GM19239 (cell line): ENCODE data around the gene RAB20.

Source experiments
- DNase-seq: peaks from one replicate; pipeline ENCODE4 v3.0.0; 2011; ENCODE audit warnings: low spot score; ENCODE audit not compliant: insufficient read length
- FAIRE-seq: peaks from 2 replicates; lab custom pipeline; 2011; peaks lifted over from hg19 to GRCh38; lab: Jason Lieb, UNC

The RAB20 gene

DNA sequence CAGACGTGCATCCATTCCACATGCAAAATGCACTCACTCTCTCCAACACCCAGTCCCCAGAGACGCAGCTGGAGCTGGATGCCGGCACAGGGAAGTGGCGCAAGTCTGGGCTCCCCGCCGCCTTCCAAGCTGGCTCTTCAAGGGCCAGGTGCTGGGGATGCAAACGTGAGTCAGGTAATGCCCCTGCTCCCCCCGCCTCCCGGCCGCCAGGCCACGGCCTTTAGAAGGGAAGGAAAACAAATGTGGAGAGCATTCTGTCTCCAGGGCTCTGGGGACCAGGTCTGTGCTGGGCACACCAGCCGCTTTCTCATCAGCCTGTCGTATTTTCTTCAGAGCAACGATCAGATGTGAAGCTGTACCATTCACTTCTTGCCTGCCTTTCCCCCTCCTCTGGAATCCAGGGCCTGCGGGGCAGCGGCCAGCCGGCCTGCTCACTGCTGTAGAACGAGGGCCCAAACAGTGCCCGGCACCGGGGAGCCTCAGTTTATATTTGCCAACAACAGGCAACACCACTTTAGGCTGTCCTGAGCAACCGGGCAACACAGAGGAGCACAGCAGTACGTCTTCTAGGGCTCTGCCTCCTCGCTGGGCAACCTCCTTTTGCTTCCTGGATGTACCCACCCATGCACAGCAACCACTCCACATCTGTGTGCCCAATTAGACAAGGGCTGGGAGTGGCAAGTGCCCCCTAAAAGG is 3.8 kb downstream of the RAB20 start:
- FAIRE-seq, result no peak

DNA sequence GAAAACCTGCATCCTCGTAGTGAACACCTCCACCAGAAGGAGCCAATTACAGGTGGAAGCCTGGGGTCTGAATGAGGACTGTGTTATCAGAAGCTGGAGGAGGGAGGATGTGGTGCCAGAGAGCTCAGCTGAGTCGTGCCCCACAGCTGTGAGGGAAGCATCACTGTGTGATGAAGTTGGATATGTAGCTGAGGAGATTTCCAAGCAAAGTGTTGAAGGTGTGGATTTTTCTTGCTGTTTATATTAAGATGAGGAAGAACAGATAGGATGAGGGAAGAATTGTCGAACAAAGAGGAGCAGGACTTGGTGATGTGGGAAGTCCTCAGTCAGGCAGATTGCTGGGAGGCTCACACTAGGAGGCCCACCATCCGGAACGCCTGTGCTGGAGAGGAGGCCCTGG is 4.4 kb downstream of the RAB20 start:
- FAIRE-seq (no peak), DNase-seq (no peak)

More for the DNA sequence above, 3.8 kb downstream of the RAB20 start:
- DNase-seq, result no peak

DNA sequence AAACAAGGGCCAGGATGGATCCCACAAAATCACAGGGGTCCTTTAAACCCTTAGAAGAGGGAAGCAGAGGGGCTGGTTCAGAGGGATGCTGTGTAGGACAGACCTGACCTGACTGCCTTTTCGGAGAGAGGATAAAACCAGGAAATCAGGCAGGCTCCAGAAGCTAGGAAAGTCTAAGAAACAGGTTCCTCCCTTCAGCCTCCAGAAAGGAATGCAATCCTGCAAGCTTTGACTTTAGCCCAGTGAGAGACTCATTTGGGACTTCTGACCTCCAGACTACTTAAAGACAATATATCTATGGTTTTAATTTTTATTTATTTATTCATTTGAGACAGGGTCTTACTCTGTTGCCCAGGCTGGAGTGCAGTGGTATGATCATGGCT is 5.3 kb downstream of the RAB20 start:
- FAIRE-seq (no peak), DNase-seq (no peak)

DNA sequence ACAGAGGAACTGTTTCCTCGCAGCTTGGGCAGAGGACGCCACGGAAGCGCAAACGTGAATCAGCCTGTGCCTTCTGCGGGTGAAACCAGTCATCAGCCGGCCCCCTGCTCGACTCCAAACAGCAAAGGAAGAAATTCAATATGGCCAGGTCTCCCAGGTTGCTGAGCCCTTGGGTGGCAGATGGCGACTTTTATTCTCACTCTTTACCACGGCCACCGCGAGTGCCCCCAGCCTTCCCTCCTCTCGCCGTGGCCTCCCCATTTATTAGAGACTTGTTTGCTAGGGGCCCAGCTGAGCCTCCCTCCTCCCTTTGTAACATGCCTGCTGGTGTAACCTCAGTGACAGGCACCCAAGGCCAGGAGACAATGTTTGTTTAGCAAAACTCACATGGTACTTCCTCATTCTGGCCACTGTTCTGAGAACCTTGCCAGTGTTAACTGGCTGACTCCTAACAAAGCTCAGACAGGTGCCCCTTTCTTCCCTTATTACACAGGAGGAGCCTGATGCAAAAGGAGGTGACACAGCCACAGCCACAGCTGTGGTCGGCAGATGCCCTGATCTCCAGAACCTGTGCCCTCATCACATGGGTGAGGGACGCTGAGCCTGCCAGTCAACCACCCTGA is 5.8 kb downstream of the RAB20 start:
- FAIRE-seq (no peak), DNase-seq (no peak)

DNA sequence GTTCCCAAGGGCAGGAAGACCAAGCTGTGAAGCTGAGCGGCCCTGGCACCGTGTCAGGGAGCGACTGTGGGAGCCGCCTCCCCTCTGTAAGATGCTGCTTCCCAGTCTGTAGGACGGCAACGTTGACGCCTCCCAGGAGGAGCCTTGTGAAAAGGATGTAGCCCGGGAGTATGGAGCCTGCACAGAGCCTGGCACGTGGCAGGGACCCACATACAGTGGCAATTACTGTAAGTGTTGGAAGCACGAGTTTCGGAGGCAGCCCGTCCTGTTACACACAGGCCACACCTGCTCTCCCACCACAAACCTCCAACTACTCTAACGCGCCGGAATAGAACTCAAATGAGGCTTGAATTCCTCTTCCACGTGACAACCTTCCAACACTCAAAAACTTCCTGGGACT is 6.6 kb downstream of the RAB20 start:
- DNase-seq (no peak), FAIRE-seq (no peak)

DNA sequence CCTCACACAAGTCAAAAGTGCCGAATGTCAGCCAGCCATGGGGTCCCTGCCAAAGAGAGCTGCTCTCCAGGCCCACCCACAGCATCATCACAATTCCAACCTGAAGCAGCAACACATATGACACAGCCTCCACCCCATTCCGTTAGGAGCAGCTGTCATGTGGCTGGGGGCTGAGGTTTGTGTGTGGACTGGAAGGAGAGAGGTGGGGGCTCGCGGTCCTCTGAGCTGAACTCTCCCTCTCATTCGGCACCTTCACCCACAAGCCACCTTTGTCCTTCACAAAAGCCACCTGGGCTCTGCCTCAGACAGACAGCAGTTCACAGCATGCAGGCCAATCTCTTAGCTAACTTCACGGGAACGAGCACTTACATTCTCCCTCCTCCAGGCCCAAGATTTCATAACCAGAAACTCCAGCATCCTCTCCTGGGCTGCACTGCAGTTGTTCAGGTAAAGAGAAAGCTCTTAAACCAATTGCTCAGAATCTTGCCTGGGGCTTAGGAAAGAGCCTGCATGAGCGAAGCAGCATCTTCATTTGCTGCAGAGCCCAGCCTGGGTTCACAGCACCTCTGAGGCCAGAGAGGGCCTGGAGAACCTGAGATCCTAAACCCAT is 7.2 kb downstream of the RAB20 start:
- DNase-seq, result no peak
- FAIRE-seq, result no peak

DNA sequence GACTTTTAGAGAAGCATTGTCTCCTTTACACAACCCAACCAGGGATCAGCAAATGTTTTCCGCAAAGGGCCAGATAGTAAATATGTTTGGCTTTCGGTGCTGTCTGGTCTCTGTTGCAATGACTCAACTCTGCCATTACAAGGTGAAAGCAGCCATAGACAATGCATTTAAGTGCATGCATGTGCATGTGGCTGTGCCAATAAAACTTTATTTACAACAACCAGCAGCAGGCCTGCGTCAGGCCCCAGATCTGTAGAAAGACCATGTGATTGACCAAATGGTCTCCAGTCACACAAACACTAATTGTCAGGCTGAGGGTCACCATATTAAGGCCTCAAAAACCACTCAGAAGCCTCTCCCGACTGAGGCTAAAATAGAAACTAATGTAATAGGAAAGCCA is 8.1 kb downstream of the RAB20 start:
- no peak for FAIRE-seq
- DNase-seq, result no peak

DNA sequence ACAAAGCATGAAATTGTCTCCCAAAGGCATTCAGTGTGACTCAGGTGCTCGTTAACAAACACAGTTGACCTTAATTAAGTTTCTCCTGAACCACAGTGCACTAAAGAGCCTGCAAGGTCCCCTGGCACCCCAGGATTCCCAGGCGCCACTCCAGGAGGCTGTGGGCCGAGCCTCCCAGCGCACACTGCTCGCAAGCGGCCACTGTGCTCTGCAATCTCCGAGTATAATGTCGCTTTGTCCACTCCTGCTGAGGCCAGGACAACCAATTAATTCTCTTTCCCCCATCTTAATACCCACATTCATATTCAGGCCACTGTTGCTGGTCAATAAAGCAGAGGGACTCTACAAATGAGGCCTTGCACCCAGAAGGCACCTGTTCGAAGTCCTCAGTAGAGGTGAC is 8.8 kb downstream of the RAB20 start:
- DNase-seq (no peak), FAIRE-seq (no peak)

DNA sequence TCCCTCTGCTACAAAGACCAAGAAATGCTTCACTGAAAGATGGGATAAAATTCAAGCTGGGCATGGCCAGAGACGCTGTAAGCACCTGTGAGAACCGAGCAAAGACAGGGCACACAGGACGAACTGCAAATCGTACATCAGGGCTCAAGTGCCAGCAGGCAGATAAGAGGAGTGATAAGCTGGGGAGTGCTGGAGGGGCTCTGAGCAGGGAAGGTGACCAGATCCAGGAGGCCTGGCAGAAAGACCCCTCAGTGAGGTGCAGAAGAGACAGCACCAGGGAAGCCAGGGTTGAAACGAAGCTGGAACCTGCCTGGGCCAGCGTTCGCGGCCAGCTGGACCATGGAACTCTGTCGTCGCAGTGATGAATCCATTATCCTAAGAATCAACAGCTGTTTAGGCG is 10.2 kb downstream of the RAB20 start:
- no peak for FAIRE-seq
- no peak for DNase-seq

DNA sequence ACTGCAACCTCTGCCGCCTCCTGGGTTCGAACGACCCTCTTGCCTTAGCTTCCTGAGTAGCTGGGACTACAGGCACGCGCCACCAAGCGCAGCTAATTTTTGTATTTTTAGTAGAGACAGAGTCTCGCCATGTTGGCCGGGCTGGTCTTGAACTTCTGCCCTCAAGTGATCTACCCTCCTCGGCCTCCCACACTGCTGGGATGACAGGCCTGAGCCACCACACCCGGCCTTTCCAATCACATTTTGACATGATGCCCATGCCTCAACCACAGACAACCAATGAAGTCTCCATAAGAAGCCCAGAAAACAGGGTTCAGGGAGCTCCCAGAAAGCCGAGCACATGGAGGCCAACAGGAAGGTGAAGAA is 11.7 kb downstream of the RAB20 start:
- FAIRE-seq, result no peak

DNA sequence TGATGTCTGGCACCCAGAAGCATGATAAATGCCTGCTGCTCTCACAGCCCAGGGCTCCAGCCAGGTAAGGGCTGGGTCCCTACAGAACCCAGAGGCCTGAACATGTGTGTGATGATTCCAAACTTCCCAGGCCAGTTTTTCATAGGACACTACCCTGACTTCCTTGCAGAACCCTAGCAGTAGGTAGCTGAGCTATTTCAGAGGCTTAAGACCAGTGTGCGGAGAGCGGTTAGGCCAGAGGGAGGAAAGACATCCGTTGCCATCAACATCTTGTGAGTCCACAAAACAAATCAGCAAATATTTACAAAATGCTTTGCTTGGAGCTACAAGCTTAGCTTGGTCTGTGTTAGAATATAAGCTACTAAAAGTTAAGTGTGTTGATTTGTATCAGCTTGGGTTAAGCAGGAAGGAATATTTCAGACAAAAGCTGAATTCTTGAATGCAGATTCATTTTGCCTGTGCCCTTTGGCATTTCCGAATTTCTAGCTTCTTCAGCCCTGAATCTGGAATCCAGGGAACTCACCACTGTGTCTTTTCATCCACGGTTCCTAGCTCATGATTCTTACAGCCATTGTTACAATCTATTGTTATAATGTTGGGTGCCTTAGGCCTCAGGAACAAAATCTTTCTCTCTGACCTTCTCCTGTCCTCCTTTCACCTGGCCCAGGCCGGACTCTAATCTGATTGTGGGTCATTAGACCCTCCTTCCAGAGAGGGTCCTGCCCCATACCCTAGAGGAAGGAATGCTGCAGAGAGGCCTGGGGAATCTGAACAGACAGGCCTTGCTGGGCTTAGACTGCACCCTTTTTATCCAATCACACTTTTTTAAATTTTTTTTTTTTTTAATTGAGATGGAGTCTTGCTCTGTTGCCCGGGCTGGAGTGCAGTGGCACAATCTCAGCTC is 12.4 kb downstream of the RAB20 start:
- FAIRE-seq (no peak), DNase-seq (no peak)

More for the DNA sequence above, 11.7 kb downstream of the RAB20 start:
- DNase-seq, result no peak

DNA sequence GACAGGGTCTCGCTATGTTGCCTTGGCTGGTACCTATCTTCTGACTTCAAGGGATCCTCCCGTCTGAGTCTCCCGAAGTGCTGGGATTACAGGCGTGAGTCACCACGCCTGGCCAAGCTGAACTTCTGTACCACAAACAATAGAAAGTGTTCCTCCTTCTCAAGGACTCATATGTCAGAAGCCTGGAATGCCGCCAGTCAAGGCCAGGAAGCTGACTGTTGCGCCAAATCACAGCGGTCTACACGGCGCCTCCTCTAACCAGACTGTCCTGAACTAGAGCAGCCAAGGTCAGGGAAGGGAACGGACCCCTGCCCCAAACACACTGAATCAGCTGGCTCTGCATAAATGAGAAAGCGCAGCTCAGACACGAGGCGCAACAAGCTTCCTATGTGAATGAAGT is 14.6 kb downstream of the RAB20 start:
- FAIRE-seq (no peak), DNase-seq (no peak)

DNA sequence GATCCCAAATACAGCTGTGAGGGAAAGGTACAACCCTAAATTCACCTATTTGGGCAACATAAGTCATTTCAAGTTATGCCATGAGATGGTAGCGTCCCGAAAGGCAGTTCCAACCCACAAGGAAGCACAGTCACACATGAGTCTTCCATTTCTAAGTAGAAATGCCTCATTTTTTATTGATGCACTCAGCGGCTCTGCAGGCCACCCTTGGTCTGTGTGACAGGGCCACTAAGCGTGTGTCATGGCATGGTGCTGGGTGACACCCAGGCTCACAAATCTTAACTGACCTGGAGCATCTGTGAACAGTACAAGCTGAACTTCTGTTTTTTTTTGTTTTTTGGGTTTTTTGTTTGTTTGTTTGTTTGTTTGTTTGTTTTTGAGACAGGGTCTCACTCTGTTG is 15.1 kb downstream of the RAB20 start:
- FAIRE-seq (no peak), DNase-seq (no peak)

DNA sequence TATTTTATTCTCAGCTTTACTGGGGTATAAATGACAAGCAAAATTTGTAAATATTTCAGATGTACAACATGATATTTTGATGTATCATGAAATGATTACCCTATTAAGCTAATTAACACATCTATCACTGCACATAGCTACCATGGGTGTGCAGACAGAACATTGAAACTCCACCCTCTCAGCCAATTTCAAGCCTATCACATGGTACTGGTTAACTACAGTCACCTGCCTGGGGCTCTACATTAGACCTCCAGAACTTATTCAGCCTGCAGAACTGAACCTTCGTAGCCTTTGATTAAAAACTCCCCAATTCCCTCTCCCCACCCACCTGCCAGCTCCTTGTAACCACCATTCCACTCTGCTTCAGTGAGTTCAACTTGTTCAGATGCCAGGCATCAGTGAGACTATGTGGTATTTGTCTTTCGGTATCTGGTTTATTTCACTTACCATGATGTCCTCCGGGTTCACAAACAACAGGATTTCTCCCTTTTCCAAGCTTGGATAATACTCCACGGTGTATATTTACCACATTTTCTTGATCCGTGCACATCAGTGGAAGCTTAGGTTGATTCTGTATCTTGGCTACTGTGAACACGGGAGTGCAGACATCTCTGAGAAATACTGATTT is 19.2 kb downstream of the RAB20 start:
- DNase-seq (no peak), FAIRE-seq (no peak)

DNA sequence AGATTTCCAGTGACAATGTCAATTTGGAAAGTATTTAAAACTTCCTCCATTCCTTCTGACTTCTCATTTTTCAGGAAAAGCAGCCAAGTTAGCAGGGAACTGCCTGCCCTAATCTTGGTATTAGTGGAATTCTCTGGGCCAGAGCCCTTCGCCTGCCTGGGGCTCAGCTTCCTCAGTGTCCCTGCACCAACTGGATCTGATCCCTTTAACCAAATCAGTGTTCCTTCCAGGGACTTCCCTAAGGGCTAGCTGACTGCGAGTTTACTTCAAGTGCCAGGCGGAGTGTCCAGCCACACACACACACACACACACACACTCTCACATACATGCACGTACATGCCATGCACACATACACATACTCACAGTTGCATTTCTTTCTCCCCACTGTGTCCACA is 20.0 kb downstream of the RAB20 start:
- FAIRE-seq, result no peak

DNA sequence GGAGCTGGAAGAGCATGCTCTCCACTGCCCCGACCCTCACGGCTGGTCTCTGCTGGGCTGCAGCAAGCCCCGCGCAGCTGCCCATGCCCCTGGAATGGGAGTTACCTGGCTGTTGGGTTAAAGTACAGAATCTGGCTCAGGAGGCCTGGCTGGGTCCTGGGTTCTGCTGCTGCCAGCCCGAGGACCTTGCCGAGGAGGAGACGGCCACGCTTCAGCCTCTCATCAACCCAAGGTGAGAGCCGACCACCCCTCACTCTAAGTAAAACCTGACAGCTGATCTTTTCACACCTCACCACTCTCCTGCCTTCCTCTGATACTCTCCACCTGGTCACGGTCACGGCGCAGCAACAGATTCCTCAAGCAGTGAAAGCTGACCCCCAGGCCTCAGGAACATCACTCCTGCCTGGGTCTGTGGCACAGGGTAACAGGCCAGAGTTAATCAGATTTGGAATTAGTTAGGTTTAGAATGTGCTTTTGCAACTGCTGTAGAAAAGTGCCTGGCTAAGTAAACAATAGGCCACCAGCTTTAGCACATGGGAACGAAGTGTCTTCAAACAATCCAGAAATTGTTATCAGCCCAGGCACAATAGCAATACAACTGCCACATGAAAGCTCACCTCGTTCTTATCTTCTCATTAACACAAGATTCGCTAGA is 20.5 kb downstream of the RAB20 start:
- FAIRE-seq, result no peak
- DNase-seq, result no peak

More for the DNA sequence above, 20.0 kb downstream of the RAB20 start:
- DNase-seq, result no peak

DNA sequence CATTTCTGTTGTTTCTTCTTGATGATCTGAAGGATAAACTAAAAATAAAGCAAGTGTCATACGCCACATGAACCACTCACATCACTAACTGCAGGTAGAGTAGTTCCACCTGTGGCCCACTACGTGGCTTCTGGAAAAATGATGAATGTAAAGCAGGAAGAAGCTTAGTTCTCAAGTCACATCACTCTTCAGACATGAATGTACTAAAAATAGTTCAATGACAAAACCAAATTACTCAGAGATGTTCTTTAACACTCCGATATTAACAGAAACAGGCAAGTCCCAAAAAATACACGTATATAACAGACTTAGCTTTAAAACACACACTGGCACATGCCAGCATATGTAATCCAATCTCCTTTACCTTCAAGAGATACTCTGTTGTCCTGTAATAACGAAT is 21.6 kb downstream of the RAB20 start:
- FAIRE-seq (no peak), DNase-seq (no peak)

DNA sequence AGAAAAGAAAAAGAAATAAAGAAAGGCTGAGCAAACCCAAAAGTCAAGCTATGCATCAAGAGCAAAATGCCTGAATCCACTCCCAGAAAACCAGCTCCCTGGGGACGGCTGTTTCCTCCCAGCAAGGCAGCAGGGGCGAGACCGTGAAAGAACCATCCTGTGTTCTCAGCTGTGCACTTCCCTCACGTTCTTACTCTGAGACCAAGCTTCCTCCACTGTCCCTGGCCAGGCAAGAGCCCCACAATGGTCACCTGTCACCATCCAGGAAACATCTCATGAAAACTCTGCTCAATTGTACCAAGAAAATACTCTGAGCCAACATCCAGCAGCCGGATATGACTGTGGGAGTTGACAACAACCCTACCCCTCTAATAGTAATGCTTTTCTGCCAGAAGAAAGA is 22.9 kb downstream of the RAB20 start:
- no peak for DNase-seq
- peak; percentile 82 for FAIRE-seq

DNA sequence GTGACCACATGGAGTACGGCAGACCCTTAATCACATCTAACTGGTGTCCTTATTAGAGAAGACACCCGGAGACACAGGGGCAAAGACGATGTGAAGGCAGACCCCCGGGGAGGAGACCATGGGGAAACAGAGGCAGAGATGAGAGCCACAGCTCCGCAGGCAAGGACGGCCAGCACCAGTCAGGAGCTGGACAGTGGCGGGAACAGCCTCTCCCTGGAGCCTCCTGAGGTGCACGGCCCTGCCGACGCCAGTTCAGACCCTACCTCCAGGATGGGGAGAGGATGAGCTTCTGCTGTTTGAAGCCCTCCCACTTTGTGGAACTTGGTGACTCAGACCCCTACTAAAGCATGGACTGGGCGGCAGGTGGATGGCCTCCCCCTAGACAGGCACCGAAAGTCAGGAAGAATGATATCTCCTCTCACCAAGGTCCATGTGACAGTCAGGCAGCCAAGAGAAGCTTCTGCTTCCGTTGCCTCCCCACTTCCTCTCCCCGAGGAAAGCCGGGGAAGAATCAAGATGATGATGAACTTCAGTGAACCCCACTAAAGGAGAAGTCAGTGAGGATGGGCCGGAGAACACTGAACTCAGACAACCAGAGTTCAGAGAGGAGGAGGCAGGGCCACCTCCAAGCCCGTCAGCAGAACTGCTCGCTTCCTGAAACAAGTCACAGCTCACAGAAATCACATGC is 25.4 kb downstream of the RAB20 start:
- FAIRE-seq (no peak), DNase-seq (peak; percentile 27)
